HEK293T (cell line): ENCODE data around the gene ZSCAN25.

Experiments
- CTBP1 ChIP-seq: fragments of 450-650 bp; IDR thresholded peaks from 2 replicates; pipeline ENCODE4 v1.6.1; 2016; ENCODE audit warnings: borderline replicate concordance
- FOXM1 ChIP-seq: fragments of 450-650 bp; IDR thresholded peaks from 2 replicates; pipeline ENCODE4 v1.6.1; 2017; ENCODE audit warnings: mild to moderate bottlenecking, borderline replicate concordance
- NFRKB ChIP-seq: fragments of 450-650 bp; IDR thresholded peaks from 2 replicates; pipeline ENCODE4 v1.6.1; 2016; ENCODE audit warnings: mild to moderate bottlenecking, moderate library complexity
- TARDBP ChIP-seq: fragments of 450-650 bp; IDR thresholded peaks from 2 replicates; pipeline ENCODE4 v1.6.1; 2016

DNA sequence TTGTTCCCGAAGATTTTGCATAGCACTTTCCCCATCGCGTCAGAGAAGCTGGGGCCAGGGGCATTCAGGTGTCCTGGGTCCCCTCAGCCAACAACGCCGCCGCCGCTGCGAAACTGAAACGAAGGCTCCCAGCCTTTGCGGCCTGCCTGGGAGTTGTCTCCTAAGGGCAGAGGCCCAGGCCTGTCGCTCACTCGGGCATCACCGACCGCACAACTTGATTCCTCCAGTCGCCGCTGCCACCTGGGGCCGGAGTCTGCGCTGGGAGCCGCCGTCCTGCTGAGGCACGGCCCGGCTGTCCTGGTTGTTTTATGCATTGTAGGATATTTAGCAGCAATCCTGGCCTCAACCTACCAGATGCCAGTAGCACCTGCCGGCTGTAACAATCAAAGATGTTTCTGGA is 22.0 kb downstream of the ZSCAN25 start:
- no peak for TF ChIP-seq FOXM1
- TF ChIP-seq TARDBP, result no peak
- TF ChIP-seq CTBP1, result no peak
- no peak for TF ChIP-seq NFRKB
